HL-60 (cell line): ENCODE measurements around the gene LUC7L.
"Not testable (repeated sequence)": the region's sequence is repeated elsewhere in the genome, so short reads cannot be mapped to it uniquely, and the experiment has no call there.

ENCODE experiments used
- POLR2AphosphoS5 ChIP-seq: IDR thresholded peaks from 2 replicates; pipeline ENCODE4 v1.6.1; 2012; ENCODE audit warnings: low read depth
- SPI1 ChIP-seq: IDR thresholded peaks from 2 replicates; pipeline ENCODE4 v1.6.1; 2012; ENCODE audit warnings: low read depth, mild to moderate bottlenecking, borderline replicate concordance
- TF ChIP-seq, protein P1 (sequence below): IDR thresholded peaks from one replicate; pipeline ENCODE4 v1.5.1; 2011; ENCODE audit warnings: low read length, control low read depth, inconsistent platforms; ENCODE audit not compliant: insufficient read depth

DNA sequence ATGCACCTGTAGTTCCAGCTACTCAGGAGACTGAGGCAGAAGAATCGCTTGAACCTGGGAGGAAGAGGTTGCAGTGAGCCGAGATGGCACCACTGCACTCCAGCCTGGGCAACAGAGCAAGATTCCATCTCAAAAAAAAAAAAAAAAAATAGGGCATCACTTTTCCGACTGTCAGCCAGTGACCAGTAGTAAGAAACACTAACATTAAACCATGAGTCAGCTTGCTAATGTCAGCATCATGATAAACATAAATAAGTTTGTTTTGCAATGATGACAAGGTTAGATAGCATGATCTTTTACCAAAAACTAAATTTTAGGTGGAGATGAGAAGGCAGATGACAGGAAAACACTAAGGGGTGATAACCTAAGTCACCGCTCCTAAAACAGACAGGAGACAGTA is 19.9 kb downstream of the LUC7L start:
- TF ChIP-seq, protein P1, sequence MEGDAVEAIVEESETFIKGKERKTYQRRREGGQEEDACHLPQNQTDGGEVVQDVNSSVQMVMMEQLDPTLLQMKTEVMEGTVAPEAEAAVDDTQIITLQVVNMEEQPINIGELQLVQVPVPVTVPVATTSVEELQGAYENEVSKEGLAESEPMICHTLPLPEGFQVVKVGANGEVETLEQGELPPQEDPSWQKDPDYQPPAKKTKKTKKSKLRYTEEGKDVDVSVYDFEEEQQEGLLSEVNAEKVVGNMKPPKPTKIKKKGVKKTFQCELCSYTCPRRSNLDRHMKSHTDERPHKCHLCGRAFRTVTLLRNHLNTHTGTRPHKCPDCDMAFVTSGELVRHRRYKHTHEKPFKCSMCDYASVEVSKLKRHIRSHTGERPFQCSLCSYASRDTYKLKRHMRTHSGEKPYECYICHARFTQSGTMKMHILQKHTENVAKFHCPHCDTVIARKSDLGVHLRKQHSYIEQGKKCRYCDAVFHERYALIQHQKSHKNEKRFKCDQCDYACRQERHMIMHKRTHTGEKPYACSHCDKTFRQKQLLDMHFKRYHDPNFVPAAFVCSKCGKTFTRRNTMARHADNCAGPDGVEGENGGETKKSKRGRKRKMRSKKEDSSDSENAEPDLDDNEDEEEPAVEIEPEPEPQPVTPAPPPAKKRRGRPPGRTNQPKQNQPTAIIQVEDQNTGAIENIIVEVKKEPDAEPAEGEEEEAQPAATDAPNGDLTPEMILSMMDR = not testable (repeated sequence)
- TF ChIP-seq SPI1, POLR2AphosphoS5: not testable (repeated sequence)
